Suprapubic skin (tissue), 4 donors: ENCODE data around the gene SEC22A. TPM values are rescaled to one million over a fixed set of nuclear protein-coding genes. Genes with fewer than 3 reads are reported as not detected.

Source experiments
- DNase-seq, 2 donors: peaks; one replicate each; pipeline ENCODE4 v3.0.0-alpha.2; 2019; ENCODE audit warnings: low spot score in 2 of 2
- H3K27ac ChIP-seq: fragments of 200-600 bp; sonication (generic); one replicate; pipeline ENCODE4 v1.5.1; 2019
- H3K27me3 ChIP-seq: fragments of 200-600 bp; sonication (generic); one replicate; pipeline ENCODE4 v1.5.1; 2019
- H3K36me3 ChIP-seq: fragments of 200-600 bp; sonication (generic); one replicate; pipeline ENCODE4 v1.5.1; 2019
- H3K4me1 ChIP-seq: fragments of 200-600 bp; sonication (generic); one replicate; pipeline ENCODE4 v1.5.1; 2019
- H3K4me3 ChIP-seq: fragments of 200-600 bp; sonication (generic); one replicate; pipeline ENCODE4 v1.5.1; 2019; ENCODE audit warnings: mild to moderate bottlenecking
- H3K9me3 ChIP-seq: fragments of 200-600 bp; sonication (generic); one replicate; pipeline ENCODE4 v1.5.1; 2019
- EP300 ChIP-seq: sonication (generic); formaldehyde crosslinking; IDR thresholded peaks from one replicate; pipeline ENCODE4 v1.6.1; 2017; ENCODE audit warnings: antibody characterized with exemption
- POLR2A ChIP-seq, 2 donors: fragments of 450-650 bp; IDR thresholded peaks; one replicate each; pipeline ENCODE4 v1.6.1; 2017; ENCODE audit warnings: antibody characterized with exemption in 2 of 2, mild to moderate bottlenecking in 2 of 2, moderate library complexity in 2 of 2
- POLR2AphosphoS5 ChIP-seq, 3 donors: sonication (generic); formaldehyde crosslinking; IDR thresholded peaks; one replicate each; pipeline ENCODE4 v1.6.1; 2017; ENCODE audit warnings: antibody characterized with exemption in 3 of 3
- WGBS: methylation state at CpG from one replicate; pipeline ENCODE4 v1.1.5; 2018; 5-methylcytosine and 5-hydroxymethylcytosine counted together
- total RNA-seq, 4 donors: library from RNA; depleted of rRNA; stranded (reverse); fragments of >200 nt; gene quantifications; one replicate each; pipeline ENCODE4 v1.1.0, GENCODE V29; 2016
- TF ChIP-seq, protein P1 (sequence below), 2 donors: fragments of 200-600 bp in 1 of 2; fragments of 450-650 bp in 1 of 2; sonication (generic) in 1 of 2; IDR thresholded peaks; one replicate each; pipeline ENCODE4 v1.5.1; 2016 to 2019; ENCODE audit warnings: antibody characterized with exemption in 2 of 2, mild to moderate bottlenecking in 1 of 2, moderate library complexity in 1 of 2

SEC22A gene
- total RNA-seq, 4 donors from 2014 or later = 20.1 to 43.1 (median 28.7) TPM

DNA sequence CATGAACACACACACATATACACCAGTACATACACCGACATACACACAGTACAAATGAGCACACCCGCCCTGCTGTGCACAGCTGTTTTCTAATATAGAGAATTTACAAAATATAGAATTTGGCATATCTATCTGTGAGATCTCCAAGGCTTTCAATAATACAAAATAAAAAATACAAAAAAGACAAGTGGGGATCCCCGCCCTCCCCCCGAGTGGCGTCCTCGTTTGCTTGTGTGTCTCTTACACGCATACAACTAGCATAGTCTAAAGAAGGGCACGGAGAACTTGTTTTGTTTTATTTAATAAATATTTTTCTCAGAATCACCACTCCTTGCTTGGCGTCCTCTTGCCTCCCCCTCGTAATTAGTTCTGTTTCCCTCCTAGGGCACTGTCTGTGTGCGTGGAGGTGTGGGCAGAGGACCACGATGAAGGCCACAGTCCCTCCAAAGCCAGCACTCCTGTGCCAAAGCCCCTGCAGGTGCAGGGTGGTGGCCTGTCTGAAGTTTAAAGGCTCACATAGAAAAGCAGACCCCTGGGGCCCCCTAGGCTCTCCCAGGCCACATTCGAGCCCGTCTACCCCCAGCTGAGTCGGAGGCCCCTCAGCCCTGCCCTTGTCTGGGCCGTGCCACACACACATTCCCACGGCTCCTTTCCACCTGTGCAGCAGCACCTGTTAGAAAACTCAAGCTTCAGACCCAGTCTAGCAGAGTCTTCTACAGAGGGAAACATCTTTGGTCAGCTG, 82.1 kb downstream of the SEC22A start:
- WGBS = 89% methylated on average over 12 of the region's 17 CpGs
- DNase-seq = no peak
- TF ChIP-seq, protein P1, sequence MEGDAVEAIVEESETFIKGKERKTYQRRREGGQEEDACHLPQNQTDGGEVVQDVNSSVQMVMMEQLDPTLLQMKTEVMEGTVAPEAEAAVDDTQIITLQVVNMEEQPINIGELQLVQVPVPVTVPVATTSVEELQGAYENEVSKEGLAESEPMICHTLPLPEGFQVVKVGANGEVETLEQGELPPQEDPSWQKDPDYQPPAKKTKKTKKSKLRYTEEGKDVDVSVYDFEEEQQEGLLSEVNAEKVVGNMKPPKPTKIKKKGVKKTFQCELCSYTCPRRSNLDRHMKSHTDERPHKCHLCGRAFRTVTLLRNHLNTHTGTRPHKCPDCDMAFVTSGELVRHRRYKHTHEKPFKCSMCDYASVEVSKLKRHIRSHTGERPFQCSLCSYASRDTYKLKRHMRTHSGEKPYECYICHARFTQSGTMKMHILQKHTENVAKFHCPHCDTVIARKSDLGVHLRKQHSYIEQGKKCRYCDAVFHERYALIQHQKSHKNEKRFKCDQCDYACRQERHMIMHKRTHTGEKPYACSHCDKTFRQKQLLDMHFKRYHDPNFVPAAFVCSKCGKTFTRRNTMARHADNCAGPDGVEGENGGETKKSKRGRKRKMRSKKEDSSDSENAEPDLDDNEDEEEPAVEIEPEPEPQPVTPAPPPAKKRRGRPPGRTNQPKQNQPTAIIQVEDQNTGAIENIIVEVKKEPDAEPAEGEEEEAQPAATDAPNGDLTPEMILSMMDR (IDR thresholded peaks at IDR 0.05) = no peak
- TF ChIP-seq POLR2A (IDR thresholded peaks at IDR 0.05) (no peak), EP300 (no peak), POLR2AphosphoS5 (IDR thresholded peaks at IDR 0.05) (no peak)
- H3K27me3 ChIP-seq = no peaks in the 10 kb centered on the region
- no peak overlapping the region for H3K4me3 ChIP-seq
- H3K36me3 ChIP-seq = no peaks in the 10 kb centered on the region
- no peaks in the 10 kb centered on the region for H3K4me1 ChIP-seq
- no peaks in the 10 kb centered on the region for H3K9me3 ChIP-seq
- H3K27ac ChIP-seq = no peak overlapping the region

DNA sequence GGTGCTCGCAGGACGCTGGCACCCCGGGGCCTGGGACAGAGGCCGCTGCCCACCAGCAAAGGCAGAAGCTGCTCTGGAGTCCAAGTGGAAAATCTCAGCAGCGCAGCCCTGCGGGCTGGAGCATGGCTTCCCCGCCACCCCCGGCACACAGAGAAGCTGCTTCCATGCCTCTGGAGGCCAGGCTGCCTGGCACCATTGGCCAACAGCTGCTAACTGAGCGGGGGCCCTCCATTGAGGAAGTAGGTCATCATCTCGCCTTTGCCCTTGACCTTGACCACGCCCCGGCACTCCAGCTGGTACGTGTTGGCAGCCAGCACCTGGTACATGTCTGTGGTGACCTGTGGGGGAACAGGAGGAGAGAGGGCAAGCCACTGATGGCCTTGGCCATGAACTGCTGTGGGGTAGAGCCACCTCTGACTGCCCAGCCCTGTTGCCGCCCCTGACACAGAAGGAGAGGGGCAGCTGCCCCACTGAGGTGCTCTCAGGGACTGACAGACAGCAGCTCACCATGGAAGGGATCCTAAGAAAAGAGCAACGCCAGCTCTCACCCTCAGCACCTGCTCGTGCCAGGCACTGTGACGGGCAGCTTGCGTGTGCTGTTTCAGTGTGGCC, 82.8 kb downstream of the SEC22A start:
- DNase-seq = no peak
- Histone ChIP-seq H3K4me3 (no peak overlapping the region), H3K27ac (no peak overlapping the region), H3K27me3 (no peaks in the 10 kb centered on the region), H3K36me3 (no peaks in the 10 kb centered on the region), H3K9me3 (no peaks in the 10 kb centered on the region), H3K4me1 (no peaks in the 10 kb centered on the region)
- TF ChIP-seq, protein P1 (IDR thresholded peaks at IDR 0.05) = no peak
- TF ChIP-seq EP300 = no peak
- no peak for TF ChIP-seq POLR2A (IDR thresholded peaks at IDR 0.05)
- TF ChIP-seq POLR2AphosphoS5 (IDR thresholded peaks at IDR 0.05) = no peak
- WGBS = 81% methylated on average over 12 of the region's 18 CpGs

DNA sequence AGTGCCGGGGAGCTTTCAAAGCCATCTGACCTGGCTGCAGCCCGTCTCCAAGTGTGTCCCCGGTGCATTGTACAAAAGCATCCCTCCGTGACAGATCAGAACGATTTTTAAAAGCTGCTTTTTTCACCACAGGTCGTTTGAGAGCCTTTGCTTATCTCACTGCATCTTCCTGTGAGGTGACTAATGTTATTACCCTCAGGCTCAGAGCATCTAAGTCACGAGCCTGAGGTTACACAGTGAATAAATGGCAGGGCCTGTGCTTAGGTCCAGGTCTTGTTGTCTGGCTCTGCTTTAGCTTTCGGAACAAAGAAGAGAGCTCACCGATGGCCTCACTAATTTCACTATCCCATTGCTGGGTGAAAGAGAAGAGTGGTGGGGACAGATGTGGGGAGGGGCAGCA, 83.3 kb downstream of the SEC22A start:
- Histone ChIP-seq H3K36me3 (no peaks in the 10 kb centered on the region), H3K4me1 (no peaks in the 10 kb centered on the region), H3K4me3 (no peak overlapping the region), H3K27ac (no peak overlapping the region), H3K9me3 (no peaks in the 10 kb centered on the region), H3K27me3 (no peaks in the 10 kb centered on the region)
- TF ChIP-seq EP300 = no peak
- TF ChIP-seq POLR2AphosphoS5 (IDR thresholded peaks at IDR 0.05) = no peak
- no peak for TF ChIP-seq POLR2A (IDR thresholded peaks at IDR 0.05)
- TF ChIP-seq, protein P1 (IDR thresholded peaks at IDR 0.05) = no peak
- WGBS = 78% methylated on average over 8 of the region's 9 CpGs
- no peak for DNase-seq

DNA sequence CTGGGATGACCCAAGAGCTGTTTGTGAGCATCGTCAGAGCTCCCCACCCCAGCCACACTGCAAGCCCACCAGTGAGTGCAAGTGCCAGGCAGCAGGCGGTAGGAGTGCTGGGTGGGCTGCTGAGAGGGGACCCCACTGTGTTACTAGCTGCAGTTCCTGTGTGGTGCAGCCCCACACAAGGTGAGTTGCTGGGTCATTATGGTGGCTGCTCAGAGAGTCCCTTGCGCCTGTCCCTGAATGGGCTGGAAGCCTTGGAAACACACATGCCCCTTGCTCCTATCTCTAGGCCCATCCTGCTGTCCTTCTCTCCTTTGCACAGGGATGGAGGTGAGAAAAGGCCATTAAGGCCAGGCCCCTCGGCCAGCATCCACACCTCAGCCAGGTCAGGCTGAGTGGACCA, 83.7 kb downstream of the SEC22A start:
- TF ChIP-seq POLR2AphosphoS5 (IDR thresholded peaks at IDR 0.05) = no peak
- TF ChIP-seq, protein P1 (IDR thresholded peaks at IDR 0.05) = no peak
- TF ChIP-seq POLR2A (IDR thresholded peaks at IDR 0.05) = no peak
- no peak for TF ChIP-seq EP300
- 88% methylated on average over 1 of the region's 4 CpGs for WGBS
- H3K27me3 ChIP-seq = no peaks in the 10 kb centered on the region
- no peak for DNase-seq
- H3K36me3 ChIP-seq = no peaks in the 10 kb centered on the region
- H3K9me3 ChIP-seq = no peaks in the 10 kb centered on the region
- no peak overlapping the region for H3K27ac ChIP-seq
- H3K4me3 ChIP-seq = no peak overlapping the region
- no peaks in the 10 kb centered on the region for H3K4me1 ChIP-seq

DNA sequence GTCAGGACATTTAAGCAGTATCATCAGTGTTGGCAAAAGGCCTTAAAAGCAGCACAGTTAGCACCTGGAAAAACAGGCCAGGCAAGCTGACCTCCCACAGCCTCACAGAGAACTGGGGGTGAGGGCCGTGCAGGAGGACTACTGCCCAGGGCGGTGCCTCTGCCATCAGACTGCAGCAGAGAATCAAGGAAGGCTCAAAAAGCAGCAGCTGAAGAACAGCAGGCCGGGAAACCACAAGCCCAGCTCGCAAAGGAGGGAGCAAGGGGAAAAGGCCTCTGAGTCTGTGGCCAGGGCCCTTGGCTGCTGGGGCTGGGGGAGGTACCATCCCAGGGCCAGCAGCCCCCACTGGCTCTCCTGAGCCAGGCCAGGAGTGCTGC, 84.2 kb downstream of the SEC22A start:
- no peaks in the 10 kb centered on the region for H3K4me1 ChIP-seq
- DNase-seq = no peak
- H3K4me3 ChIP-seq = no peak overlapping the region
- no peak overlapping the region for H3K27ac ChIP-seq
- H3K36me3 ChIP-seq = no peaks in the 10 kb centered on the region
- H3K9me3 ChIP-seq = no peaks in the 10 kb centered on the region
- TF ChIP-seq EP300 (no peak), POLR2AphosphoS5 (IDR thresholded peaks at IDR 0.05) (no peak), POLR2A (IDR thresholded peaks at IDR 0.05) (no peak)
- TF ChIP-seq, protein P1 (IDR thresholded peaks at IDR 0.05) = no peak
- no peaks in the 10 kb centered on the region for H3K27me3 ChIP-seq
- WGBS = 77% methylated on average over 4 of the region's 4 CpGs
